ENCODE data around the gene LRBA.

The LRBA gene

DNA sequence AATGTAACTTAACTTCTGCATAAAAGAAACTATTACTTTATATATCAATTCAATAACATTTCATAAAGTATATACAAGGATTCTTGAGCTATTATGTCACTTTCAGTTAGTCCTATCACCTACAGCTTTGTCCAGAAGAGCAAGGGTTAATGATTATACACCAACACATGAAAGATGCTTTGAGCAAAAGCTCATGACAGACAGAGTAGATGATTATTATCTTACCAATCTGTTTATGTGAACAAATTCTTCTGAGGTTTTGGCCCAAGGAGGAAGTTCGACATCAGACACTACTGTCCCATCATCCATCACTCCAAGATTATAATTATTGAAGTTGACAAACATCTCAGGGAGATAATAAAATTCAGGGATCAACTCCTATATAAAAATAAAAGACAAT, 599.9 kb downstream of the LRBA start:
- DNase-seq (ENCODE audit: low read depth), result no peak
- H3K4me3 ChIP-seq (ENCODE audit: low read length), result no peak overlapping the region
- TF ChIP-seq, protein P1, sequence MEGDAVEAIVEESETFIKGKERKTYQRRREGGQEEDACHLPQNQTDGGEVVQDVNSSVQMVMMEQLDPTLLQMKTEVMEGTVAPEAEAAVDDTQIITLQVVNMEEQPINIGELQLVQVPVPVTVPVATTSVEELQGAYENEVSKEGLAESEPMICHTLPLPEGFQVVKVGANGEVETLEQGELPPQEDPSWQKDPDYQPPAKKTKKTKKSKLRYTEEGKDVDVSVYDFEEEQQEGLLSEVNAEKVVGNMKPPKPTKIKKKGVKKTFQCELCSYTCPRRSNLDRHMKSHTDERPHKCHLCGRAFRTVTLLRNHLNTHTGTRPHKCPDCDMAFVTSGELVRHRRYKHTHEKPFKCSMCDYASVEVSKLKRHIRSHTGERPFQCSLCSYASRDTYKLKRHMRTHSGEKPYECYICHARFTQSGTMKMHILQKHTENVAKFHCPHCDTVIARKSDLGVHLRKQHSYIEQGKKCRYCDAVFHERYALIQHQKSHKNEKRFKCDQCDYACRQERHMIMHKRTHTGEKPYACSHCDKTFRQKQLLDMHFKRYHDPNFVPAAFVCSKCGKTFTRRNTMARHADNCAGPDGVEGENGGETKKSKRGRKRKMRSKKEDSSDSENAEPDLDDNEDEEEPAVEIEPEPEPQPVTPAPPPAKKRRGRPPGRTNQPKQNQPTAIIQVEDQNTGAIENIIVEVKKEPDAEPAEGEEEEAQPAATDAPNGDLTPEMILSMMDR (conservative IDR thresholded peaks at IDR 0.05; ENCODE audit: low read depth, low read length), result no peak

DNA sequence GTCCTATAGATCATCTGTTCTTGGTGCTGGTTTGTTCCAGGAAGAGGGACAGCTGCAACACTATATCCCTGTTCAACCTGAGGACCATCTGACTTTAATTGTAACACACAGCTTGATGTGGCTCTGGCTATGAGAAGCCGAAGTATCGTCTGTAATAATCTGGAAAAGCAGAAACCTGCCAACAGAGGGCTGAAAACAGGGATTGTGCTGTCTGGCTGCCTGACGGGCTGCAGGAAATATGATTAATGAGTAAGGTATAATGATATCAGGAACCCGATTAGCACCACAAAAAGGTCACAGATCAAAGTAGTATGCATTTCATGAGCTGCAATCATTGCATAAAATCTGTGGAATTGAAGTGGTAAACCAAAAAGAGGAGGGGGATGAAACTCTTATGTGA, 603.6 kb downstream of the LRBA start:
- DNase-seq (ENCODE audit: low read depth), result peak; percentile 30
- H3K4me3 ChIP-seq (ENCODE audit: low read length), result no peak overlapping the region
- TF ChIP-seq, protein P1 (conservative IDR thresholded peaks at IDR 0.05; ENCODE audit: low read depth, low read length), result peak; percentile 30

DNA sequence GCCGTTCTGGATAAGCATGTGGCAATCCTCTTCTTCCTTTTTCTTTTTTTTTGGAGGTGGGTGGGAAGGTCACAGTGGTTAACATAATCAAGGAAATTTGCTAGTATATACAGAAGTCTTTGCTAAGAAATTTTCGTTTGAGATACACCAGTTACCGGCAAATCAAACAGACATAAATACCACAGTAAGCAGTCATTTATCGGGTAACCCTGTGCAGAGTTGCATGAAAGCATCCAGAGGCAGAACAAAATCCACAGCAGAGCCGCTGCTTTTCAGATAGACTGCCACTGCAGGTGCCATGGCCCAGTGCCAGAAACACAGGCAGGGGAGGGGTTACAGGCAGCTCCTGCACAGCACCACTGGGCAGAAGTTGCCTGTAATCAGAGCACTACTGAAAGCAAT, 612.2 kb downstream of the LRBA start:
- TF ChIP-seq, protein P1 (conservative IDR thresholded peaks at IDR 0.05; ENCODE audit: low read depth, low read length), result no peak
- peak; percentile 37 for DNase-seq (ENCODE audit: low read depth)
- H3K4me3 ChIP-seq (ENCODE audit: low read length), result no peak overlapping the region

DNA sequence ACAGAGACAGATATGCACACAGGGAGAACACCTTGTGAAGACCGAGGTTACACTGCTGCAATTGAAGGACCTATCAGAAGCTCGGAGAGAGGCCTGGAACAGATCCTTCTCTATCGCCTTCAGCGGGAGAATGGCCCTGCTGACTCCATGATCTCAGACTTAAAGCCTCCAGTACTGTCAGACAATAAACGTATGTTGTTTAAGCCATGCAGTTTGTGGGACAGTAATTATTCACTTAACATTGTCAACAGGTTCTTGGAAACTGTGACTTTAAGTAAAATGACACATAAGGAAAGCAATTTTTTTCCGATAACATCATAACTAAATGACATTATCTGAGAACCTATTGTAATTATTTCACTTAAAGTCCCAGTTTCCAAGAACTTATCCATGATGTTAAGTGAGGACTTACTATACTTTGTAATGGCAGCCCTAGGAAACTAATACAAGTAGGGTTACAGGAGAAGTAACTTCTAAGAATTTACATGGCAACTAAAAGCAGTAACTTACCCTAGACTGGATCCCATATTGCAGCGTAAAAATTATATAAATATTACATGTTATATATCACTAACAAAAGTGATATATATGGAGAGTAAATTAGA, 613.9 kb downstream of the LRBA start:
- TF ChIP-seq, protein P1 (conservative IDR thresholded peaks at IDR 0.05; ENCODE audit: low read depth, low read length), result no peak
- no peak for DNase-seq (ENCODE audit: low read depth)
- no peak overlapping the region for H3K4me3 ChIP-seq (ENCODE audit: low read length)

DNA sequence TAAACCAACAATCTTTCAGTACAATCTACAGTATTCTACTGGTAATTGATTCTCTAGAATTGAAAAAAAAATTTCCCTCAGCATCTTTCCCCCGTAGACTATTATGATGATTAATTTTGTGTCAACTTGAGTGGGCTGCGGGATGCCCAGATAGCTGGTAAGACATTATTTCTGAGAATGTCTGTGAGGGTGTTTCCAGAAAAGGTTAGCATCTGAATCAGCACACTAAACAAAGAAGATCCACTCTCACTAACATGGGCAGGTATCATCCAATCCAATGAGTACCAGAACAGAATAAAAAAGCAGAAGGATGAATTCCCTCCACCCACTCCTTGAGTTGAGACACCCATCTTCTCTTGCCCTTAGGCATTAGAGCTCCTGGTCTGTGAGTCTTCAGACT, 619.2 kb downstream of the LRBA start:
- DNase-seq (ENCODE audit: low read depth), result no peak
- no peak overlapping the region for H3K4me3 ChIP-seq (ENCODE audit: low read length)
- TF ChIP-seq, protein P1 (conservative IDR thresholded peaks at IDR 0.05; ENCODE audit: low read depth, low read length), result no peak

DNA sequence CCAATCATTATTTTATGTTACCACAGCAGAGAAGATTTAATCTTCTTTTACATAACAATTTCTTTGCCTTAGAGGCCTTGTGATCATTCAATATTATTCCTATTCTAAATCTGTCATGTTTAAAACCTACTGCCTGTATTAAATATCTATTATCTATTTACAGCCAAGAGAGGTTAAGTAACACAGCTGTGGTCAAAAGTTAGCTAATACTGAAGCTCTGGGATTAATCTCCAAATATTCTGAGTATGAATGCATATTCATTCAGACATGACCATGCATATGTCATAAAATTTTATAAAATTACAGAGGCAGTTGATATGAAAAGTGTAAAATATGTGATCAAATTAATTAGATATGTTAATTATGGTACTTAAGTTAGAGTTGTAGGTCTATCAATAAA, 621.0 kb downstream of the LRBA start:
- TF ChIP-seq, protein P1 (conservative IDR thresholded peaks at IDR 0.05; ENCODE audit: low read depth, low read length), result no peak
- DNase-seq (ENCODE audit: low read depth), result no peak
- H3K4me3 ChIP-seq (ENCODE audit: low read length), result no peak overlapping the region

DNA sequence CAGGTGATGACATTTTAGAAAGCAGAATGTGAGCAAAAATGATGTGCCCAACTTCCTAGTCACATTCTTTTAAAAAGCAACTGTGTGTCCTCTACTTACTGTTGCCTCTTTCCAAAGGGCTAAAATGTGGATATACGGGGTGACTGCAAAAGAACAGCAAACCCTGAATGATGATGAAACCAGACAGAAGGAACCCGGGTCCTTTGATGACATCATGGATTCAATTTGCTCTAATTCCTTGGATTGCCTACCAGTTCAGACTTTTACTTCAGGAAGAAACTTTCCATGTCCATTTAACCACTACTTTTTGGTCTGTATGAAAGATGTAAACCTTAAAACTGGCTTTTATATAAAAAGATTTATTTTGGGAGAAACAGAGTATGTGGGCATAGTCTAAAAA, 624.0 kb downstream of the LRBA start:
- H3K4me3 ChIP-seq (ENCODE audit: low read length), result no peak overlapping the region
- DNase-seq (ENCODE audit: low read depth), result no peak
- TF ChIP-seq, protein P1 (conservative IDR thresholded peaks at IDR 0.05; ENCODE audit: low read depth, low read length), result no peak
